CD4-positive, alpha-beta T cell treated with Interleukin-15 for 1 hour (primary cell): Measurements from ENCODE around the gene TEX48.

Source experiments
- DNase-seq: peaks from one replicate; pipeline ENCODE4 v3.0.0-alpha.2; 2020

Gene TEX48

DNA sequence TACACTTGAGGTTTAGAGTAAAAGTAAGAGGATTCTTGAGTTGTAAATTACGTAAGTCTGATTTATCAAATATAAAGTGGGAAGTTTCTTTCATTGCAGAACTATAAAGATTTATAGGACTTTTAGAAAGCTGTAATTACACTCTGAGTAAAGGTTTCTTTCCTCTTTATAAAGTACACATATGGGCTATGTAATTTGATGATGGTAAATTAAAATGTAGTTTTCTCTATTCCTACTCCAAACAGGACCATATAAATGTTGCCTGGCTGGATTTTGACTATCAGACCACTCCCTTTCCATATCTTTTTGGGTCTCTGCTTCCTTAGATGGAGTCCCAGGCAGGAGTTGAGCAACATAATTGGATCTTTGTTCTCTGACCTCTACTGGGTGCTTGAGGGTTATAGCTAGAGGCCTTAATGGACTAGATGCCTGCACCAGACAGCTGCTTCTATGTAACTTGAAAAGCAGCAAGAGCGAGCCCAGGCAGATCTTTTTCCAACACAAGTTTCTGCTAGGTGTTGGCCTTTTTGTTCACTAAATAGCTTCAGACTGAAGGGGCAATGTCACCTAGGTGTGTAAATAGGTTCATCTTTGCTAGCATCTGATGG lies 11.4 kb upstream of the TEX48 start:
- no peak for DNase-seq

DNA sequence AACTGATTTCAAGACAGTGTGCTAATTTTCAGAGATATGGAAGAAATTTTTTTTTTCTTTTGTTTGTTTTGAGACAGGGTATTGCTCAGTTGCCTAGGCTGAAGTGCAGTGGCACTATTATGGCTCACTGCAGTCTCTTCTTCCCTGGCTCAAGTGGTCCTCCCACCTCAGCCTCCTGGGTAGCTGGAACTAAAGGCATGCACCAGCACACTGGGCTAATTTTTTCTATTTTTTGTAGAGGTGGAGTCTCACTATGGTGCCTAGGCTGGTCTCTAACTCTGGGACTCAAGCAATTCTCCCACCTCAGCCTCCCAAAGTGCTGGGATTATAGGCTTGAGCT lies 9.9 kb upstream of the TEX48 start:
- no peak for DNase-seq

DNA sequence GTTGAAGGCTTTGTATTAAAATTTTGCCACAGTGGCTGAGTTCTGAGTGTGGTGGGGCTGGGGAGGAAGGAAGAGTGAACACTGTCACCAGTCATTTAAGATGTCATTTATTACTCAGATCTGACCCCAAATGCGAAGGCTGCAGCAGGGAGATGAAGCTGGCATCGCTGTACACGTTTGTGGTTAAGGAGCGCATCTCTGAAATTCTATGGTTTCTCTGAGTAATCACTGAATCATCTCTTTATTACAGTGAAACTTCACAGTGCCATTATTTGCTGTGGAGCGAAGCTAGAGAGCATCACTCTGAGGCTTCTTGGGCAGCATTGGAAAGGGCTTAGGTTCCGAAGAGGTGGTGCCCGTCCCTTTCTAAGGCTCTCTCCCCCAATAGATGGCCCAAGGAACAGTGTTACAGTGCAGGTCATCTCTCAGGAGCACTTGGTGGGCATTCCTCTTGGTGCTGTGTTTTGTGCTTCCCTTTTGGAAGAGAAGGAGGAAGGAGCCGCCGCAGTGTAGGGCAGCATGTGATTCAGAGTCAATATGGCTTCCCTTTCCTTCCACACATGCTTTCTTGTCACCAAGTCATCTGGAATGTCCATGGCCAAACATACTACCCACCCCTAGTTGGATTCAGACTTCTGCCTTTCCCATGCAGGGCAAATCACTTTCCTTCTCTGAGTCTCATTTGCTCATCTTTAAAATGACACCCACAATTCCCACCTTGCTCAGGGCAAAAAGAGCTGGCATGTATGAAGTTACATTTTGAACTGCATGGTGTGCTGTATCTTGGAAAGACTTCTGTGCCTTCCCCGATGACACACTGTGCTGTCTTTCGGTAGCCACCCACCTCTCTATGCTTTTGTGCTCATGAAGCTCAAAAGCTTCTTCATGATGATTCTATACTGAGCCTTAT lies 9.3 kb upstream of the TEX48 start:
- DNase-seq = peak; percentile 41

DNA sequence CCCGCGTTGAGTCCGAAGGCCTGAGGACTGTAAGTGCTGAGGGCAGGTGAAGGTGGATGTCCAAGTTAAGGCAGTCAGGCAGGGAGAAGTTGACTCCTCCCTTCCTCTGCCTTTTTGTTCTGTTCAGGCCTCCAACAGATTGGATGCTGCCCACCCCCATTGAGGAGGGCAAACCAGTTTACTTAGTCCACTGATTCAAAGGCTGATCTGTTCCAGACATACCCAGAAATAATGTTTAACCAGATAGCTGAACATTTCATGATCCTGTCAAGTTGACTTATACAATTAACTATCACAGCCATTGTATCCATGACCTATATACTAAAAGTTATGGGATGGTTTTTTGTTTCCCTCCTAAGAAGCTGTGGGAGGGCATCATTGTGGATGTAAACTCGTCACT lies 8.3 kb upstream of the TEX48 start:
- DNase-seq = no peak

DNA sequence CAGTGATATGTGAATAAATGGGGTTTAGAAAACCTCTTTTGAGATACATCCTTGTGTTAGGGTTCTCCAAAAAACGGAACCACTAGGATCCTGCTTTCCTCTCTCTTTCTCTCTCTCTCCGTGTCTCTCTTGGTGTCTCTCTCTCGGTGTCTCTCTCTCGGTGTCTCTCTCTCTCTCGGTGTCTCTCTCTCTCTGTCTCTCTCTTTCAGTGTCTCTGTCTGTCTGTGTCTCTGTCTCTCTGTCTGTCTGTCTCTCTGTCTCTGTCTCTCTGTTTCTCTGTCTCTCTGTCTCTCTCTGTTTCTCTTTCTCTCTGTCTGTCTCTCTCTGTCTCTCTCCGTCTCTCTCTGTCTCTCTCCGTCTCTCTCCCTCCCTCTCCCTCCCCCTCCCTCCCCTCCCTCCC lies 7.8 kb upstream of the TEX48 start:
- no peak for DNase-seq

DNA sequence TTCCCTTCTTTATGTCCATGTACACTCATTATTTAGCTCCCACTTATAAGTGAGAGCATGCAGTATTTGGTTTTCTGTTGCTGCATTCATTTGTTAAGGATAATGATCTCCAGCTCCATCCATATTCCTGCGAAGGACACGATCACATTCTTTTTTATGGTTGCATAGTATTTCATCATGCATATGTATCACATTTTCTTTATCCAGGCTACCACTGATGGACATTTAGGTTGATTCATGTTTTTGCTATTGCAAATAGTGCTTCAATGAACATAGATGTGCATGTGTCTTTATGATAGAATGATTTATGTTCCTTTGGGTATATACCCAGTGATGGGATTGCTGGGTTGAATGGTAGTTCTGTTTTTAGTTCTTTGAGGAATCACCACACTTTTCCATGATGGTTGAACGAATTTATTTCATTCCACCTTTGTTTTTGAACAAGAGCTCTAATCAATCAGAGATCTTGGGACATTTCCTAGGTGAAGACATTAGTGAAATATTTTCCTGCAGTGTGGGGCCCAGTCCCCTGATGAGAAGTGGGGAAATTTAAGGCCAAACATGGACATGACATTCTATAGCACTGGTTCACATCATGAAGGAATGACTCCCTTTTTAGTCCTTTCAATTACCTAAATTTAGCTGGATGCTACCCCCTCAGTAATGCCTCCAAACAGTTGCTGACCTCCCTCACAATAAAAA lies 7.1 kb upstream of the TEX48 start:
- DNase-seq = no peak

DNA sequence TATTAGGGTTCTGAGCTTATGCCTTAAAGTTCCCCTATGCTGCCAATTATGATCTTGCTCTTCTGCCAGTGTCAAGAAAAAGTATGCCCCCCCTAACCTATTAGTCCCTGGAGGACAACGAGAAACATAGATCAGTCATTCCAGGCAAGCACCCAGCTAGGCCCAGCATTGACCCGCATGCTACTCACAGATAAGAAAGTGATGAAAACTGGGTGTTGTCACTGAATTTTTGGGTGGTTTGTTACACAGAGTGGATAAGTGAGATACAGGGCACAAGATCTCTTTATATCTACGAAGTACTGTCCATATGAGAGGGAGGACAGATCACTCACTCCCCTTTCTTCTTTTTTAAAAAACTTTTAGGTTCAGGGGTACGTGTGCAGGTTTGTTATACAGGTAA lies 6.4 kb upstream of the TEX48 start:
- no peak for DNase-seq

DNA sequence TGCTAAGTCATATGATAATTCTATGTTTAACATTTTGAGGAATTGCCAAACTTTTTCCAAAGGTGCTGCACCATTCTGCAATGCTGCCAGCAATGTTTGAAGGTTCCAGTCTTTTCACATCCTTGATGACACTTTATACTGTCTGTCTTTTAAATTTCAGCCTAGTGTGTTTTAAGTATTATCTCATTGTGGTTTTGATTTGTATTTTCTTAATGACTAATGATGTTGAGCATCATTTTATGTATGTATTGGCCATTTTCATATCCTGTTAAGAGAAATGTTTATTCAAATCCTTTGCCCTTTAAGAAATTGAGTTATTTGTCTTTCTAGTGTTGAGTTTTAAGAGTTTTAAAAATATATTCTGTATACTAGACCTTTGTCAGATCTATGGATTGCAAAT lies 5.0 kb upstream of the TEX48 start:
- DNase-seq = no peak

DNA sequence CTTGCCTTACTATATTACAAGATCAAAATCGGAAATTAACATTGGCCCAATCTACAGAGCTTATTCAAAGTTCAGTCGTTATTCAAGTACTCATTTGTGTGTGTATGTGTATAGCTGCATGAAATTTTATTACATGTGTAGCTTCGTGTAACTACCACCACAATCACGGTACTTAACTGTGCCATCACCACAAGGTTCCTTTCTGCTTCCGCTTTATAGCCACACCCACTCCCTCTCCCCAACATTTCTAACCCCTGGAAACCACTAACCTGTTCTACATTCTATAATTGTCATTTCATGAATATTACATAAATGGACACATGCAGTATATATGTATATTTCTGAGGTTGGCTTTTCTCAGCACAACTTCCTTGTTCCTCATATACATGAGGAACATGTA lies 4.0 kb upstream of the TEX48 start:
- DNase-seq = no peak

DNA sequence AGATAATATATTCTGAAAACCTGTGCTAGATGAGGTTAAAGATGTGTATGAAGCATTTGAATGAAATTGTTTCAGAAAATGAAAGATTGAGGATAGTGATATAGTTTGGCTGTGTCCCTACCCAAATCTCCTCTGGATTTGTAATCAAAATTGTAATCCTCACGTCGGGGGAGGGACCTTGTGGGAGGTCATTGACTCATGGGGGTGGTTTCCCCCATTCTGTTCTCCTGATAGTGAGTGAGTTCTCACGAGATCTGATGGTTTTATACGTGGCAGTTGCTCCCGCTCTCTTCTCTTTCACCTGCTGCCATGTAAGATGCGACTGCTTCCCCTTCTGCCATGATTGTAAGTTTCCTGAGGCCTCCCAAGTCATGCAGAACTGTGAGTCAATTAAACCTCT lies 2.0 kb upstream of the TEX48 start:
- no peak for DNase-seq

DNA sequence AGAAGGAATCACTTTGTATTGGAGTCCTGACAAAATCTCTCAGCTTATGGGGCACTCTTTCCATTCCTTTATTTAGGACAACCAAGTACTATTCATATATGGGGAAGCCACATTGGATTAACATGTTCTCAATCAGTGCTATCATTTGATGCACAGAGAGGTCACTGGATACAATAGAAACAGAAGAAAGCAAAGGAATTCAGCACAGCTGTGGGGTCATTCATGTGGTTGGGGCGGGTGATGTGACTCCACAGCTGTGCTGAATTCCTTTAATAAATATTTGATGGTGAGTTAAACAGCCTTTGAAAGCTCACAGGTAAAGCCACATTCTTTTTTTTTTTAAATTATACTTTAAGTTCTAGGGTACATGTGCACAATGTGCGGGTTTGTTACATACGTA lies 854 bp upstream of the TEX48 start:
- no peak for DNase-seq

DNA sequence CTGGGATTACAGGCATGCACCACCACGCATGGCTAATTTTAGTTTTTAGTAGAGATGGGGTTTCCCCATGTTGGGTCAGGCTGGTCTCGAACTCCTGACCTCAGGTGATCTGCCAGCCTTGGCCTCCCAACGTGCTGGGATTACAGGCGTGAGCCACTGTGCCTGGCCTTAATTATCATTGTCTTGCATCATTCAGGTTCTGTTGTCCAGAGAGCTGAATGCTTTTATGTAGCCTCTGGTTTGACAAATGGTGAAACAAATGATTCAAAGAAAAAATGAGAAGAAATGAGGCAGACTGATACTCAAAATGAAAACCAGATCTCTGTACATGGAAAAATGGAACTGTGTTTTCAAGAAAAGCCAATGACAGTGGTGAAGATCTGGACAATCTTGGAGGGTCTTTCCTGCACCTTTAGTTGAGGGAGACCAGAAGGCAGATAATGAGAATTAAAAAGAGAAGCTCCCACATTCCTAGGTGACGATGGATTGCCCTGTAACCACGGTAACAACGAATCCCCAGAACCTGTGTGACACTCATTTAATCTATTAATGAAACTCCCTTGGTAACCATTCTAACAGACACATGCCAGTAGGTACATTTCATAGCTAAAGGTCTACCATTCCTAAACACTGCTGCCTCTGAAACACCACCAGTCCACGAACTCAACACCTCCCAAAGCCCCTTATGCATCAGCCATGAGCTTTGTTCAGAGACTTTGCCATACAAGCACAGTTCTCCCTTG lies 1.6 kb downstream of the TEX48 start:
- no peak for DNase-seq

DNA sequence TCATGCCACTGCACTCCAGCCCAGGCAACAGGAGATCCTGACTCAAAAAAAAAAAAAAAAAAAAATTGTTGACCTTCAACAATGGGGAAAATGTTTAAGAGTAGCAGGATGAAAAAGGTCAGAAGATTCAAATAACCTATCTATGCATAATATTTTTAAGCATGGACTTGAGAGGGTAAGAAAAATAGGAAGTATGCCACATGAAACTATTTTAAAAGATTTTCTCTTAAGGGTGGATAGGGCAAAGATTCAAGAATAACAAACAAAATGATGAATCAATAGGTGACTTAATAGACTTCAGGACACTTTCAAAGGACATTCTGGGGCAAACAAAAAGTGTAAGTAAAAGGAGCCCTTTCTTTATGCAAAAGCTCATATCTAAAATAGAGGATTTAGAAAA lies 3.2 kb downstream of the TEX48 start:
- DNase-seq = no peak

DNA sequence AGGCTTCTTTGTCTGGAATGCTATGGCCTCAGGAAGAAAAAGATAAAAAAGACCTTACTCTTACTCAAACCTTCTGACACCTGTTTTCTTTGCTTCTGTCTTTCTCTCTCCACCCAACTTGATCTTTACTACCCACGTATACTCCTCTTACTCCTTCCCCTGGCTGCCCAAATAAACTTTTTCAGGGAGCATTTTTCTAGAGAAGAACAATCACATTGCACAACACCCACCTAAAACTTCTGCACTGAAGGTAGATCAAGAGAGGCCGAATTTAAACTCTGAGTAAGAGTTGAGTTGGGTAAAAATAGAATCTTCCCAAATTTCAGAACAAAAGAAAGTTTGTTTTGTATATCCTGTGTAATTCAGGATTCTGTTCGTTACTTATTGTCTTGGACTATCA lies 3.9 kb downstream of the TEX48 start:
- DNase-seq = no peak

DNA sequence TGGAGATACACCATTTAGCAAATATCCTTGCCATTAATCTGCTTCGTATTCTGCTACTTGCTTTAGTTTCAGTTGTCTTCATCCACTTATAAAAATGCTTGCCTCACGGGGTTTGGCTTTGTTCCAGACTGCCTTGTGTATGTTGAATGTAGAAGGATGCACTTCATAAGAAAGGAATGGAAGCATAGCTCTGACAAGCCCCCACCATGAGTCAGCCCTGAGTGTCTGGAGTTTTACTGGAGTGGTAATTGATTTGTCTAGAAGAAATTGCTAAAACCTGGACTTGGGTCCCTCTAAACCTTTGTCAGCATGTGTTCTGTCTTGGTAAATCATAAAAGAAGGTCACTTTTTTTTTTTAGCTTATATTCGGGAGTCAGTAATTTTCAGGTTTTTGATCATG lies 4.6 kb downstream of the TEX48 start:
- DNase-seq = no peak

DNA sequence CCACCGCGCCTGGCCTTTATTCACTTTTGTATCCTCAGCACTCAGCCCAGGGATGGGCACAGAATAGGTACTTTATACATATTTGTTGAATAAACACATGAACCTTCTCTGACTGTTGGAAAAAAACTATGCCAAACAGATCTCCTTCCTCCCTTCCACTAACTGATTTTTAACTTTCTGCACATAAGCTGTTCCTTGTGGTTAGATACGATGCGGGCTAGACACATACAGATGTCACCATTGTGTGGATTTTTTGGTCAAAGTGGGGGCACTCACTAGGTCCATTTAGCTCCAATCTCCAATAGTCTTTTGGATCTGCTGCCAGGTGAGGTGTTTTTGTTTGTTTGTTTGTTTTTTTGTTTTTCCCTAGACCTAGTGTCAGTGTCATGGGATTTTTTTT lies 5.1 kb downstream of the TEX48 start:
- DNase-seq = no peak

DNA sequence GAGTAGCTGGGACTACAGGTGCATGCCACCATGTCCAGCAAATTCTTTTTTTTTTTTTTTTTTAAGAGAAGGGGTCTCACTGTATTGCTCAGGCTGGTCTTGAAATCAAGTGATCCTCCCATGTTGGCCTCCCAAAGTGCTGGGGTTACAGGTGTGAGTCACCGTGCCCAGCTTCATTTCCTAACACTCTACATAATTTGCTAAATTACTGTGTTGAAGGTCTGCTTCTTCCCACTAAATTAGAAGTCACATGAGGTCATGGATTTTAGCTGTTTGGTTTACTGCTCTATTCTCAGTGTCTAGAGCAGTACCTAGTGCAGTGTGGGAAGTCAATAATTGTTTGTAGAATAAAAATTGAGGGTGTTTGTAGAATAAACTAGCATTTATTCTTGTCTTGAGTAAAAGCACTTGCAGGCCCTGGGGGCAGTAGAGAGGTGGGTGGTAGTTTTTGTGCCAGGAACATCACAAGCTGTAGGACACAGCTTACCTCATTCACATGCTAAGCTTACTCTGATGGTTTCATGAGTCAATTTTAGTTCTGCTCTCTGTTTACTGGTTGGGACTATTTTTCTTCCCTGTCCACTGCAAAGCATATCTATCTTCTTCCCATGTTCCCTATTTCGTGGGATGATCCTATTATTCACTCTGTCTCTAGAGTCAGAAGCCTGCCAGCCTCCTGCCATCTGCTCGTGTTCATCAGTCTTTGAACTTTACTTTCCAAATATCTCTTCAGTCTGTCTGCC lies 7.0 kb downstream of the TEX48 start:
- no peak for DNase-seq

DNA sequence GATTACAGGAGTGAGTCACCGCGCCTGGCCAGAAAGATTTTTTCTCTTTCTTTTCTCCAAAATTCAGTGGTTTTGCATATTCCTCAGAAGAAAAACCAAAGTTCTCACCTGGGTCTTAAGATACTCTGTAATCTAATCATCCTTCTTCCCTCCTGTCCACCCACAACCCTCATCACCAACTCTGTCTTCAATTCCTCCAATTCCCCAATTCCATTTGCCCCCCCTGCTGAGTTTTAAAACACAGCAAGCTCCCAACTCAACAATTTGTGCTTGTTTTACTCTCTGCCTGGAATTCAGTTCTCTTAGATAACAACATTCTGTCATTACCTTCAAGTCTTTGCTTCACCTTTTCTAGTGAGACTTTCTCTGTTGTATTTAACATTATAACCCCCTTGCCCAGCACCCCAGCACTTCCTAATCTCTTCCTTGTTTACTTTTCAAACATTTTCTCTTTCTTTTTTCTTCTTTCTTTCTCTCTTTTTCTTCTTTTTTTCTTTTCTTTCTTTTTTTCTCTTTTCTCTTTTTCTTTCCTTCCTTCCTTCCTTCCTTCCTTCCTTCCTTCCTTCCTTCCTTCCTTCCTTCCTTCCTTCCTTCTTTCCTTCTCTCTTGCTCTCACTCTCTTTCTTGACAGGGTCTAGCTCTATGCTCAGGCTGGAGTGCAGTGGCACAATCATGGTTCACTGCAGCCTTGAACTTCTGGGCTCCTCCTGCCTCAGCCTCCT lies 7.8 kb downstream of the TEX48 start:
- DNase-seq = no peak

DNA sequence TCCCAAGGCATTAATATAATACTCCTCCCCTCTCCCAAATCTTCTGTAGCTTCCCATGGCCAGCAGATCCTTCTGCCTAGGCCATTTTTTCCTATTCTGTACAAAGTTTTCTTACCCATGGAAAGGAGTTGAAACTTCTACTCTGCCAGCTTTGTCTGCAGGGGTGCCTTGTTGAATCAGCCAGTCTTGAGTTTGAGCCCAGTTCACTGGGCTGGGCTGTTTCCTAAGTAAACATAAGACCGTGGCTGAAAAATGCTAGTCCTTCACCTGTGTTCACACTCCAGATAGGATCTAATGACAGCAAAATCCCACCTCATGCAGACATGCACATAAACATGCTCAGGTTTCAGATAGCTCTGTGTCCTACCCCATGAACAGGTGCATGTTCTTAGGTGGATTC lies 10.4 kb downstream of the TEX48 start:
- DNase-seq = no peak

DNA sequence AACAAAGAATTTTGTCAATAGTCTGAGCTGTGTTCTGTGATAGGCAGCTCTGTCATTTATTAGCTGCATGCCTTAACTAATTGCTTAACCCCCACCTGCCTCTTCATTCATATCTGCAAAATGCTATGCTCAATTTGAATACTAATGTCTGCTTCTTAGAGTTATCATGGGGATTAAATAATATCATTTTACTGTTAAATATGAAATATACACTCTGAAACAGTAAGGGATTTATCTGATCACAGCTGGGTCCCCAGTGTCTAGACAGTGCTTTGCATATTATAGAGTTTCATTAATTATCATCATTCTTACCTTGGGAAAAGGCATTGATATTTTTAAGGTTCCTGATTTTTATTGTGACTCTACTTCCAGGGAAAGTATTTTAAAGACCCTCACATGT lies 12.0 kb downstream of the TEX48 start:
- DNase-seq = no peak

DNA sequence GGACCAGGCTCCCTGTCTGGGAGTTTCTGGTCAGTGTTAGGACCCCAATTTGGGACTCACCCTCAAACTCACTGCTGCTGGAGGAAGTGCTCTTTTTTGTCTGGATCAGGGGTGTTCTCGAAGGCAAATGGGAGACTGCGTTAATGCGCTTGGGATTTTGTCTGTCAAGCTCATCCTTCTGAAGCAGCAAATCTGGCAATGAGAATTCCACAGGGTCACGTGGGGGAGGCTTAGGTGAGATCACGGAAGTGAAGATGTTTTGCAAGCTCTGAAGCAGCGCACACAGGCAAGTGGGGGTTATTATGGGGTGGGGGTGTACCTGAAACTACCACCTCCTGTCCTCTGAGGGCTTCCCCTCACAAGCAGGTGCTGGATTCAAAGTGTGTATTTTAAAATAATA lies 13.8 kb downstream of the TEX48 start:
- no peak for DNase-seq

DNA sequence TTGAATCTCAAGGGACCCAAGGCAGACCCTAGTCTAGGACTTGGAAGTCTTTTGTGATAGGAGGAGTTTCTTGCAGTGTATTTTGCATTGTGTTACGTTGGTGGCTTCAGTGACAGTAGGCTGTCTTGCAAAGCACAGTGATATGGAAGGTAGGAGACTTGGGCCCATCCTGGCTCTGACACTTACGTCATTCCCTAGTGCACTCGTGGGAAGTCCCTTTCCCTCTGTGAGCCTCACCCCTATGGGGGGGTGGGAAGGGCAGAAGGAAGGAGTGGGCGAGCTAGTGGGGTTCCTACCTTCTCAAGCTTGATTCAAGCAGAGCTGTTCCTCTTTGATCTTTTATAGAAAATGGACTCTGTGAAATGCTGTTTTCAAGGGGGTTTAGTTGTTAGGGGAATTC lies 15.1 kb downstream of the TEX48 start:
- no peak for DNase-seq
